ENCODE measurements around the gene ADCYAP1.

Gene ADCYAP1

DNA sequence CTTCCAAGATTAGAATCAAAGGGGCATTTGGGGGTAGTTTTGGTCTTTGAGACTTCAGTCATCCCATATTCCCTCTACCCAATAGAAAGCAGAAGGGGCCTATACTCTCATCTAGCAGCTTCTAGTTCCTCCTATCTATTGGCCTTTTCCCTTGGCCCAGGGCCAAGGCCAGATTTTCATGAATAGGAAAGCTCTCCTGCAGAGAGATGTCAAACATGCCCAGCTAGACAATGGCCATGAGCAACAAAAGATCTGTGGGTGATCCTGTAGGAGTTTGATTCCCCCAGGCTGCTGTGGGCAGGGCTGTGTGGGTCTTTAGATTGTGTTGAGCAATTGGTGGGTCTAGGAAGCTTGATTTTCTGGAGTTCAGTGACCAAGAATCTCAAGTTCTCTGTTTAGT, 2.9 kb upstream of the ADCYAP1 start:
- H3K27me3 ChIP-seq (ENCODE audit: control insufficient read depth, insufficient read depth, low read length): peaks cover 87% of the 10 kb centered on the region
- no peak overlapping the region for H3K27ac ChIP-seq (ENCODE audit: low read depth, low read length)
- no peak overlapping the region for H3K9ac ChIP-seq (ENCODE audit: low read length)
- H3K4me3 ChIP-seq (ENCODE audit: low read depth, low read length): no peak overlapping the region
- H3K36me3 ChIP-seq (ENCODE audit: control insufficient read depth, insufficient read depth, low read length): no peaks in the 10 kb centered on the region
- H3K9me3 ChIP-seq (ENCODE audit: control insufficient read depth, insufficient read depth, low read depth, low read length): no peaks in the 10 kb centered on the region
- peaks cover 18% of the 10 kb centered on the region for H3K4me1 ChIP-seq (ENCODE audit: control insufficient read depth, insufficient read depth, low read length)

GRCh38 chr18:902229-902628, 2.4 kb upstream of the ADCYAP1 start:
- Histone ChIP-seq H3K4me3 (ENCODE audit: low read depth, low read length) (no peak overlapping the region), H3K27me3 (ENCODE audit: control insufficient read depth, insufficient read depth, low read length) (peaks cover 91% of the 10 kb centered on the region), H3K36me3 (ENCODE audit: control insufficient read depth, insufficient read depth, low read length) (no peaks in the 10 kb centered on the region), H3K9ac (ENCODE audit: low read length) (no peak overlapping the region), H3K9me3 (ENCODE audit: control insufficient read depth, insufficient read depth, low read depth, low read length) (no peaks in the 10 kb centered on the region), H3K4me1 (ENCODE audit: control insufficient read depth, insufficient read depth, low read length) (peaks cover 18% of the 10 kb centered on the region), H3K27ac (ENCODE audit: low read depth, low read length) (no peak overlapping the region)

- H3K27me3 ChIP-seq (ENCODE audit: control insufficient read depth, insufficient read depth, low read length): peaks cover 98% of the 10 kb centered on the region
These were observed 970 bp upstream of the ADCYAP1 start for GRCh38 chr18:903701-904100.

DNA sequence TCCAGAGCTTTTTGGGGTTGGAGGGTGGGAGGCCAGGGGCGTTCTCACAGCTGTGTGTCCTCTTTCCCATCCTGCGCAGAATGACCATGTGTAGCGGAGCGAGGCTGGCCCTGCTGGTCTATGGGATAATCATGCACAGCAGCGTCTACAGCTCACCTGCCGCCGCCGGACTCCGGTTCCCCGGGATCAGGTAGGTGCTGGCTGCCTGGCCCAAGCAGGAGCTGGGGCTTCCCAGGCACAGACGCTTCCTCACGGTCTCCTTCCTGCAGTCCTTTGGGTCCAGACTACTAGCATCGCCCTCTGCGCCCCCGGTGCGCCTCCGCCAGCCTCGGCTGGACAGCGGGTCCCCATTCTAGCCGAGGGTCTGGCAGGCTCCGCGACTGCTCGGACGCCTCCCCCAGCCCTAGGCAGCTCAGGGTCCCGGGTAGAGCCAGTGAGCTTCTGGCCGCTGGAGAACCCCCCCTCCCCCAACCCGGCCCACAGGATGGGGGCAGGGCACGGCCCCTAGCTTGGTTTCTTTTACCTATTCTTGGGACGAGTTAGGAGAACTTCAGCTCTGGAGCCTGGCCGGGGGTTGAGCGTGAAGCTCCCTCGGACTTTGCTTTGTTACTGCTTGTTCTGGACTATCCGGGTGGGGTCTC, 756 bp downstream of the ADCYAP1 start:
- Histone ChIP-seq H3K9me3 (ENCODE audit: control insufficient read depth, insufficient read depth, low read depth, low read length) (no peaks in the 10 kb centered on the region), H3K4me3 (ENCODE audit: low read depth, low read length) (peak overlapping the region; percentile 71), H3K36me3 (ENCODE audit: control insufficient read depth, insufficient read depth, low read length) (no peaks in the 10 kb centered on the region), H3K9ac (ENCODE audit: low read length) (no peak overlapping the region), H3K27ac (ENCODE audit: low read depth, low read length) (no peak overlapping the region), H3K27me3 (ENCODE audit: control insufficient read depth, insufficient read depth, low read length) (peaks cover 100% of the 10 kb centered on the region), H3K4me1 (ENCODE audit: control insufficient read depth, insufficient read depth, low read length) (peaks cover 22% of the 10 kb centered on the region)

More at GRCh38 chr18:903701-904100, 970 bp upstream of the ADCYAP1 start:
- no peaks in the 10 kb centered on the region for H3K36me3 ChIP-seq (ENCODE audit: control insufficient read depth, insufficient read depth, low read length)
- H3K4me3 ChIP-seq (ENCODE audit: low read depth, low read length): no peak overlapping the region
- no peak overlapping the region for H3K9ac ChIP-seq (ENCODE audit: low read length)
- H3K27ac ChIP-seq (ENCODE audit: low read depth, low read length): no peak overlapping the region
- peaks cover 22% of the 10 kb centered on the region for H3K4me1 ChIP-seq (ENCODE audit: control insufficient read depth, insufficient read depth, low read length)
- H3K9me3 ChIP-seq (ENCODE audit: control insufficient read depth, insufficient read depth, low read depth, low read length): no peaks in the 10 kb centered on the region

DNA sequence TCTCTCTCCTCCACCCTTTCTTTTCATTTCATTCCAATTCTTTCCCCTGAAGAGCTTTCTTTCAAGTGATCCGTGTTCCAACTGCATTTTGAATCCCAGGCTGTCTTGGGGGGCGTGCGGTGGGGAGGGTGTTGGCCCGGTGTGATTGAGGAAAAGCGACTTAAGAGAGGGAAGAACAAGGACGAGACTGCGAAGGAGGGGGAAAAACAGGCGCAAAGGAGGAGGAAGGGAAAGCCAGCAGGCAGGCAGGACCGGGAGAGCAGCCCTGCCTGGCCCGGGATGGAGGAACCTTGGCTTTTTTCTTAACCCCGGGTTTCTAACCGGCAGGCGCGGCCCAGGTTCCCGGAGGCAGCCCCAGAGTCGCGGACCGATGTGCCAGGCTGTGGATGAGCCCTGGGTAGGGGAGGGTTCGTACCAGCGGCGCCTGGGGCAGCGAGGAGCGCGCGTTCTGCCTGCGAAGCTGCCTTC, 1.3 kb downstream of the ADCYAP1 start:
- Histone ChIP-seq H3K36me3 (ENCODE audit: control insufficient read depth, insufficient read depth, low read length) (no peaks in the 10 kb centered on the region), H3K27me3 (ENCODE audit: control insufficient read depth, insufficient read depth, low read length) (peaks cover 100% of the 10 kb centered on the region), H3K4me3 (ENCODE audit: low read depth, low read length) (peak overlapping the region; percentile 71), H3K4me1 (ENCODE audit: control insufficient read depth, insufficient read depth, low read length) (peaks cover 22% of the 10 kb centered on the region), H3K9me3 (ENCODE audit: control insufficient read depth, insufficient read depth, low read depth, low read length) (no peaks in the 10 kb centered on the region), H3K9ac (ENCODE audit: low read length) (no peak overlapping the region), H3K27ac (ENCODE audit: low read depth, low read length) (no peak overlapping the region)

DNA sequence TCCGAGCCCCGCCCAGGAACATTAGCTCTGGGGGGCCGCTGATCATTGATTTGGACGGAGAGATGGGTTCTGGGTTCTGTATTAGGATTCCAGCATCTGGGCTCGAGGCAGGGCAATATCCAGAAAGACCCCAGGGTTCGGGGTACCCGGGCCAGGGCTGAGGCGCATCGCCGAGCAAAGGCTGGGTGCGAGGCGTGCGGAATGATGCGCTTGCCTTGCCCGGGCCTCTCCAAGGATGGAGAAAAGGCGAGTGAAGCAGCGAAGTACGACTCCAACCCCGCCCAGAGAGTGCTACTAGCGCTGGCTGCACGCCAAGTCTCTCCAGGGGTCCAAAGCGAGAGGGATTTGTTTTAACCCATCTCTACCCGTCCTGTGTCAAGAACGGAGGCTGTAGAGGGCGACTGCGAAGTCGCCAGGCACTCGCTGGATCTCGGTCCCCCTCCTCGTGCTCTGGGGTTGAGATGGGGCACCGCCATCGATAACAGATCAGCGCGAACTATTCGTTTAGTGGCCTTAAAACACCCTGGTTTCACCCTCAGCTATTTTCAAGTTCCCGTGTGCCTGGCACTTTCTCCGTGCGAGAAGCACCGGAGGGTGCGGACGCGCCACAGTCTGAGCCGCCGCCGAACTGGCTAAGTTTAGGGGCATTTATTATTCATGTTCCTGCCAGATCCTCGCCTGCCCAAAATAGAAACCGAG, 1.9 kb downstream of the ADCYAP1 start:
- no peak overlapping the region for H3K27ac ChIP-seq (ENCODE audit: low read depth, low read length)
- peaks cover 22% of the 10 kb centered on the region for H3K4me1 ChIP-seq (ENCODE audit: control insufficient read depth, insufficient read depth, low read length)
- no peak overlapping the region for H3K9ac ChIP-seq (ENCODE audit: low read length)
- H3K27me3 ChIP-seq (ENCODE audit: control insufficient read depth, insufficient read depth, low read length): peaks cover 100% of the 10 kb centered on the region
- H3K9me3 ChIP-seq (ENCODE audit: control insufficient read depth, insufficient read depth, low read depth, low read length): no peaks in the 10 kb centered on the region
- no peaks in the 10 kb centered on the region for H3K36me3 ChIP-seq (ENCODE audit: control insufficient read depth, insufficient read depth, low read length)
- peak overlapping the region; percentile 71 for H3K4me3 ChIP-seq (ENCODE audit: low read depth, low read length)

DNA sequence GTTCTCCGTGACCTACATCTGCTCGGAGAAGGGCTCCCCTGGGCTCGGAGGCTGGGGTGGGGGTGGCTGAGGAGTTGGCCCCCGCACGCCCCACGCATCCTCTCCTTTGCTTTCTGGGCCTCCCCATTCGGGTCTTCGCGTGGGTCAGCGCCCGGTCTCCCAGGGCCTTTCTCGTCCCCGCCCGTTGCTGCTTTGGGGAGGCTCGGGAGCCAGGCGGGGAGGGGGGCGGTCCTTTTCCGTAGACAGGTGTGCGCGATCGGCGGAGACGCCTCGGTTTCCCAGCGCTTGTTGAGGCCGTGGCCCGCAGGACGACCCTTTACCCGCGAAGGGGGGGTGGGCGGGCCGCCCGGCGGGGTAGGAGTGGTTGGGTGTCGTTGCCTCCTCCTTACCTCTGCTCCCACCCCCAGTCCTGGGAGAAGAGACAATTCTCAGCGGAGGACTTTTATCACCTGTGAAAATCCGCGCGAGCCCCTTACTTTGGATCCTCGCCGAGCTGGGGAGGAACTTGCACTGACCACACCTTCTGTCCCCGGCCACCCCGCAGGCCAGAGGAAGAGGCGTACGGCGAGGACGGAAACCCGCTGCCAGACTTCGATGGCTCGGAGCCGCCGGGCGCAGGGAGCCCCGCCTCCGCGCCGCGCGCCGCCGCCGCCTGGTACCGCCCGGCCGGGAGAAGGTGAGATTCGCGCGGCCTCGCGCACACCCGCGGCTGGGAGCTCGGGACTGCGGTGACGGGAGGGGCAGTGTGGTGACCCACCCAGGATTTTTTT, 2.6 kb downstream of the ADCYAP1 start:
- Histone ChIP-seq H3K9ac (ENCODE audit: low read length) (no peak overlapping the region), H3K27ac (ENCODE audit: low read depth, low read length) (no peak overlapping the region), H3K4me3 (ENCODE audit: low read depth, low read length) (peak overlapping the region; percentile 71), H3K27me3 (ENCODE audit: control insufficient read depth, insufficient read depth, low read length) (peaks cover 100% of the 10 kb centered on the region), H3K9me3 (ENCODE audit: control insufficient read depth, insufficient read depth, low read depth, low read length) (no peaks in the 10 kb centered on the region), H3K4me1 (ENCODE audit: control insufficient read depth, insufficient read depth, low read length) (peaks cover 22% of the 10 kb centered on the region), H3K36me3 (ENCODE audit: control insufficient read depth, insufficient read depth, low read length) (no peaks in the 10 kb centered on the region)

DNA sequence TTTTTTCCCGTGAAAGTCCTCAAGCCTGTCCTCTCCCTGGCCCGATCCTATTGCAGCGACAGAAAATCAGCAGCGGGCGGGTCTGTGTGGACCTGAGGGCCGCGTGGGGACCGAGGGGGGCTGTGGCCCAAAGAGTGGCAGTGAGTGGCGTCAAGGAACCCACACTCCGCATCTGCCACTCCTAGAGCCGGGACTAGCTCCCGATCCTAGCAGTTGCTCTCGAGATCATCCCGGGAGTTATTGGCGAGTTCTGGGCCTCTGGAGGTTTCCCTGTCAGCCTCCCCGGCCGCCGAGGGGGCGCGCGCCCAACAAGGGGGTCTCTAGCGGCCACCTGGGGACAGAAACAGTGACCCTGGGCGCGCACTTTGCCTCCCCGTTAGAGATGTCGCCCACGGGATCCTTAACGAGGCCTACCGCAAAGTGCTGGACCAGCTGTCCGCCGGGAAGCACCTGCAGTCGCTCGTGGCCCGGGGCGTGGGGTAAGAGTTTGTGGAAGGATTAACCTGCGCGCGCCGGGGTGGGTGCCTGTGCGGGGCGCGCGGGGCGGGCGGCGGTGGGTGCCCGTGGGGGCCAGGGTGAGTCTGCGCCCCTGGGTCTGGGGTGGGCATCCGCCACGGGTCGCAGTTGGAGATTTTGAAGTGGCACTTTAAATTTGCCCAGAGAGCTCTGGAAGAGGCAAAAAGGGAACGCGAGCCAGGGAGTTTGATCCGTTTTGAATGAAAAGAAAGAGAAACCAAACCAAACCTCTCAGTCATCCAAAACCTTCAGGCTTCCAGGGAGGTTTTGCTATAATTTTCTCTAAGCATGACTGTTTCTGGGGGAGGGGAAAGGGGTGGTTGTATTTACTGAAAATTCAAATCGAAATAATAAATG, 3.5 kb downstream of the ADCYAP1 start:
- no peaks in the 10 kb centered on the region for H3K9me3 ChIP-seq (ENCODE audit: control insufficient read depth, insufficient read depth, low read depth, low read length)
- H3K9ac ChIP-seq (ENCODE audit: low read length): no peak overlapping the region
- no peaks in the 10 kb centered on the region for H3K36me3 ChIP-seq (ENCODE audit: control insufficient read depth, insufficient read depth, low read length)
- peaks cover 22% of the 10 kb centered on the region for H3K4me1 ChIP-seq (ENCODE audit: control insufficient read depth, insufficient read depth, low read length)
- H3K27ac ChIP-seq (ENCODE audit: low read depth, low read length): no peak overlapping the region
- H3K27me3 ChIP-seq (ENCODE audit: control insufficient read depth, insufficient read depth, low read length): peaks cover 100% of the 10 kb centered on the region
- peak overlapping the region; percentile 71 for H3K4me3 ChIP-seq (ENCODE audit: low read depth, low read length)

GRCh38 chr18:908758-909724, 4.4 kb downstream of the ADCYAP1 start:
- Histone ChIP-seq H3K27me3 (ENCODE audit: control insufficient read depth, insufficient read depth, low read length) (peaks cover 100% of the 10 kb centered on the region), H3K9me3 (ENCODE audit: control insufficient read depth, insufficient read depth, low read depth, low read length) (no peaks in the 10 kb centered on the region), H3K4me1 (ENCODE audit: control insufficient read depth, insufficient read depth, low read length) (peaks cover 22% of the 10 kb centered on the region), H3K36me3 (ENCODE audit: control insufficient read depth, insufficient read depth, low read length) (no peaks in the 10 kb centered on the region), H3K4me3 (ENCODE audit: low read depth, low read length) (peak overlapping the region; percentile 43), H3K27ac (ENCODE audit: low read depth, low read length) (no peak overlapping the region), H3K9ac (ENCODE audit: low read length) (no peak overlapping the region)

DNA sequence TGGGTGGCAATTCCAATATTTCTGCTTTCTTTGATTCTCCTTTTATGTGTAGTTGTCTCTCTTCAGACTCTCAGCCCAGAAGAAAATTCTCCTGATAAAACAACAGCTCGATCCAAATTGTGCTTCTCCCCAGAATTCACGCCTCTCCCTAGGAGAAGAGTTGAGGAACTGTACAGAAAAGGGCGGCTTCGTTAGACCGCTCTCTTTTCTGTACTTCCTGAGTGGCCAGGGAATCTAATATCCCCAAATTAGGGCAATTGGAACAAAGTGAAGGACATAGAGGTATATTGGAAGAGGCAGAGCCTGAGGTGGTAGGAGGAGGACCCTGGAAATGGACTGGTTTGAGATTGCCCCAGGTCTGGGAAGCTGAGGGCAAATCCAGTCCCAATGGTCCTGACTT, 5.6 kb downstream of the ADCYAP1 start:
- Histone ChIP-seq H3K9ac (ENCODE audit: low read length) (no peak overlapping the region), H3K9me3 (ENCODE audit: control insufficient read depth, insufficient read depth, low read depth, low read length) (no peaks in the 10 kb centered on the region), H3K4me1 (ENCODE audit: control insufficient read depth, insufficient read depth, low read length) (peaks cover 16% of the 10 kb centered on the region), H3K36me3 (ENCODE audit: control insufficient read depth, insufficient read depth, low read length) (no peaks in the 10 kb centered on the region), H3K27me3 (ENCODE audit: control insufficient read depth, insufficient read depth, low read length) (peaks cover 98% of the 10 kb centered on the region), H3K4me3 (ENCODE audit: low read depth, low read length) (no peak overlapping the region), H3K27ac (ENCODE audit: low read depth, low read length) (no peak overlapping the region)

Measured in HUES6 (cell line).